GM19438 (cell line): ENCODE measurements around the gene EME1.
"Not testable (repeated sequence)": the region's sequence is repeated elsewhere in the genome, so short reads cannot be mapped to it uniquely, and the experiment has no call there.

Source experiments
- ATAC-seq: cut with Tn5 transposase; IDR thresholded peaks from one replicate; pipeline ENCODE4 v1.9.1; 2021; ENCODE audit warnings: low read depth; ENCODE audit not compliant: unreplicated experiment

Gene EME1, protein sequence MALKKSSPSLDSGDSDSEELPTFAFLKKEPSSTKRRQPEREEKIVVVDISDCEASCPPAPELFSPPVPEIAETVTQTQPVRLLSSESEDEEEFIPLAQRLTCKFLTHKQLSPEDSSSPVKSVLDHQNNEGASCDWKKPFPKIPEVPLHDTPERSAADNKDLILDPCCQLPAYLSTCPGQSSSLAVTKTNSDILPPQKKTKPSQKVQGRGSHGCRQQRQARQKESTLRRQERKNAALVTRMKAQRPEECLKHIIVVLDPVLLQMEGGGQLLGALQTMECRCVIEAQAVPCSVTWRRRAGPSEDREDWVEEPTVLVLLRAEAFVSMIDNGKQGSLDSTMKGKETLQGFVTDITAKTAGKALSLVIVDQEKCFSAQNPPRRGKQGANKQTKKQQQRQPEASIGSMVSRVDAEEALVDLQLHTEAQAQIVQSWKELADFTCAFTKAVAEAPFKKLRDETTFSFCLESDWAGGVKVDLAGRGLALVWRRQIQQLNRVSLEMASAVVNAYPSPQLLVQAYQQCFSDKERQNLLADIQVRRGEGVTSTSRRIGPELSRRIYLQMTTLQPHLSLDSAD

DNA sequence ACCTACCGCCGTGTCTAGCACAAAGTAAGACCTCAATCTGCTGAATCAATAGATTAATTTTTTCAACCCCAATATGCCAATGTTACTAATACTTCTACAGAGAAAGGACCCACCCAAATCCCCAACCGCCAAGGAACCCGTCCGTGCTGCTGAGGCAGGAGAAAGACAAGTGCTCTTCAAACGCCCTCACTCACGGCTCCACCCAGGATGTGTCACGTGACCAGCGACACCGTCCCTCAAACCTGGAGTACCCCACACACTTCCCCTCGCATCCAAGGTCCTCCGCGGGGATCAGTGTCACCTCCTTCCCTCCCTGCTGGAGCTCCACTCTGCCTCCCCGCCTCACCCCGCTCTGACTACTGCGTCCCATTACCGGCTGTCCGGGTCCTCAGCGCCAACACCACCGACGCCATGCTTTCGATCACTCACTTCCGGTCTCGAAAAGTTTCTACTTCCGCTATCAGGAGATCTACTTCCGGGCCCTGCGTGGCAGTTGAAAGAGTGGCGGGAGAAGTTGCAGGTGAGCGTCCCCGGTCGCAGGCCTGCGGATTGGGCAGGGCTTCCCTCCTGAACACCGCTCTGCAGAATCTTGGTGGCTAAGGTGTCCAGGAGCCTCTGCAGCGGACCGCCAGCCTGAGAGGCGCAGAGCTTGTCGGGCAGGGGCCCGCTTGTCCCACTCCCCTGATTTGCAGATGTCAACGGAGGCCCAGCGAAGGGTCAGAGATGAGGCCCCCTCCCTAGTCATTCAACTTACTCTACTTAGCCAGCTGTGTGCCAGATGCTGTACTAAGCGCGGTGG, at the start of gene EME1, which contains the start of gene MRPL27:
TSS of gene EME1 (plus strand) at position 472 of the 799 bp plus-strand sequence. CDS start 1,980 bp downstream, outside the sequence.
TSS of gene MRPL27 (minus strand) at position 427 of the 799 bp plus-strand sequence. CDS start at position 413, 14 bp downstream.
- ATAC-seq = peak; percentile 95

- ATAC-seq = no peak
These were observed 47.1 kb upstream of the EME1 start for GRCh38 chr17:50325906-50326305.

GRCh38 chr17:50326831-50327364, 46.1 kb upstream of the EME1 start:
- ATAC-seq = no peak

- ATAC-seq = no peak
These were observed 44.4 kb upstream of the EME1 start for GRCh38 chr17:50328363-50329325.

- no peak for ATAC-seq
These were observed 43.3 kb upstream of the EME1 start for GRCh38 chr17:50329716-50330115.

DNA sequence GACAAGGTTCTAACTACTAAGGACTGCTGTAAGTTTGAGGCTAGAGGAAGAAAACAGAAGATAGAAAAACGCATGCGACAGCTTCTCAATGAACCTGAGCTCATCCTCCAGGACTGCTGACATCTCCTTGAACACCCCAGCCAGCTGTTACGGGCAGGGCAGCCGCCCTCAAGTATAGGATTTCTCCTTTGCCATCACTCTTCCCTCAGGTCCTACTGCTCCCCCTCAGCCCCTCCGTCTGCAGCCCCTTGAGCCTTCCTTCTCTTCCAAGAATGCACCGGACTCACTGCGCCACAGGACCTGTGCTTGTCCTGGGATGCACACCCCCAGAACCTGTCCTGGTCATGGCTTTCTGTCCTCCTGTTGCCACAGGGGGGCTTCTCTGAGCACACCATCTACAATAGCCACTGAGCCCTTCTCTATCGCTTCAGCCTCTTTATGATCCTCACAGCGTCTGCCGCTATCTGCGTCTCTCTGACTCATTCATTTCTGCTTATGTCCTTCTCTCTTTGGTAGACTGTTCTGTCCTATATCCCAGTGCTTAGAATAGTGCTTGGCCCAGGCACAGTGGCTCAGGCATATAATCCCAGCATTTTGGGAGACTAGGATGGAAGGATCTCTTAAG, 42.8 kb upstream of the EME1 start:
- no peak for ATAC-seq

DNA sequence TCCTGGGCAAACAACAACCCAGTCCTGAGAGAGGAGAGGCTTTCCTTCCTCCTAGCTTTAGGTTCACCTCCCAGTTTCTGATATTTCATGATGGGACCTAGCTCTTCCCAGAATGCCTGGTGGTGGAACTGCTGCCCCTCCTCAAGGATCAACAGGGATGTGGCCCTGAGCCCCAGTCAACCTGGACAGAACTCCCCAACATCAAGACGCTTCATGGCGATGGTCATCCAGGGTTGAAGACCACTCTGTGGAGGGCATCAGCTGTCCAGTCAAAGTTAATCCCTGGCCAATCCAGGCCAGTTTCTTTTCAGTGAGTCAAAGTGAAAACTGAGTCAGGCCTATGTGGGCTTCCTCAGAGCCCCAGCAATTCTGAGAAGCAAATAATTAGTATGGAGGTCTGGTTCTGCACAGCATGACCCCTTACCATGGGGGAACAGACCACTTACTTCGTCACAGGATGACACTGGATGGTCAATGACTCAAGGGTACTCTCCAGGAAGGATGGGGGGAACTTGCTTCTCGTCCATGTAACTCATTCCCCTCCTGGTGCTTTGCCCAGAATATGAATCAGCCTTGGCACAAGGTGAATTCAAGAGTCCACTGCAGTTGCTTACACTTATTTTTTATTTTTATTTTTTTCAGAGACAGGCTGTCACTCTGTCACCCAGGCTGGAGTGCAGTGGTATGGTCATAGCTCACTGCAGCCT, 41.8 kb upstream of the EME1 start:
- ATAC-seq = no peak

DNA sequence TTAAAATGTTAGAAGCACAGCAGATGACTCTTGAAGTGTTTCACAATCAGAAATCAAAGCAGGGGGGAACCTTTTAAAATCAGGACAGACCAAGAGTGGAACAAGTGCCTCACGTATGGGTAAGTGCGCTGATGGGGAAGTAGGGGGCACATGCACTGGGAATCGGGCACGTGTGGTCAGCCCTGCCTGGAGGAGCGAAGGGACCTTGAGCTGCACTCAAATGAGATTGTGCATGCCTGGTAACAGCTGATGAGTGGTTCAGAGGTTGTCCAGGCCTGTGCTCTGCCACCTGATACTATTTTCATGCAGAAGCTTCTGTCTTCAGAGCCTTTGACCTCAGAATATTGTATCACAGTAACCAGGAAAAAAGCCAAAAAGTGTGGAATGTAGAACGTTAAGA, 40.8 kb upstream of the EME1 start:
- ATAC-seq = no peak

GRCh38 chr17:50333291-50334057, 39.6 kb upstream of the EME1 start:
- ATAC-seq = not testable (repeated sequence)

DNA sequence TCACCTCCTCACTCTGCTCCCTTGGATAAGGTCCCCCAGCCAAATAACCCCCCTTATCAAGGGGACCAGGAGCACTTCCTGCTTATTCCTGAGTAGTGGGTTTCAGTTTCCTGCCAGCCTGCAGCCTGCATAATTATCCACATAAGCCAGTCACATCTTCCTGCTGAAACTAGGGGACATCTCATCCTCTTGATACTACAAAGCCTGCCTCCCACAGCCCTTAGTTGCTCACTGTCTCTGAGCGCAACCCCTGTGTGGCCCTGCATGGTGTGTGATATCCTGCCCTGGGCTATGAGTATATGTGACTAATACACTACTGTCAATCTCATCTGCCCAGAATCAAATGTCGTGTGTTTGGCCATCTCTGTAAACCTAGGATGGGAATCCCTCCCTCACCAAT, 35.1 kb upstream of the EME1 start:
- no peak for ATAC-seq

- no peak for ATAC-seq
These were observed 34.4 kb upstream of the EME1 start for GRCh38 chr17:50338645-50339044.

GRCh38 chr17:50339381-50339780, 33.6 kb upstream of the EME1 start:
- no peak for ATAC-seq

GRCh38 chr17:50344731-50345365, 28.2 kb upstream of the EME1 start:
- no peak for ATAC-seq

DNA sequence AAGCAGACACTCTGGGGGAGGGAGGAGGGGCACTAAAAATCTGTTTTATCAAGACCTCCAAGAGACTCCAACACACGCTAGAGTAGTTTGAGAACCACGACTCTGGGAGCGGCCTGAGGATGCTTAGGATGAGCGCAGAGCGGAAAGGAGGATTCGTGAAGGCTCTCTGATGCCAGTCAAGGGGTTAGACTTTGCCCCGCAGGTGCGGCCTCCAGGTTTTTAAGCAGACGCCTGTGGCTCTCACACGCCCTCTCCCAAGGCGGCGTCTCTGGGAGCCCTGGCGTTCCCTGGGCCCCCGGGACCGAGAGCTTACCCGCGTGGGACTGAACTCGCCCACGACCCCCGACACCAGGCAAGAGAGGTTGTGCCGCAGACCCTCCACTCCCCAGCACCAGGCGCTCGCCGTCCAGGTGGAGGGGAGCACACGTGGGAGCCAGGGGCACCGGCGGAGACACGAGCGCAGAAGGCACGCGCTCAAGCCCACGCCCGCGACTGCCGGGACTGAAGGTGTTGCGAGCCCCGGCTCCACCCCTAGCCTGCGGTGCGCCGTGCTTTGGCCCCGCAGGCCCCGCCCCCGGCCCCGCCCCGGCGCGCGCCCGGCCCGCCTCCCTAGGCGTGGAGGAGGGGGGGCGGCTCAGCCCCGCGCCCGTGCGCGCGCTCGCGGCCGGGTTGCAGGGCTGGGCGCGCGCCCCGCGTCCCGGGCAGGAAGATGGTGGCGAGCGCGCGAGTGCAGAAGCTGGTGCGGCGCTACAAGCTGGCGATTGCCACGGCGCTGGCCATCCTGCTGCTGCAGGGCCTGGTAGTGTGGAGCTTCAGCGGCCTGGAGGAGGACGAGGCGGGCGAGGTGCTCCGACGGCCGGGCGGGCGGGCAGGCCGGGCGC, 27.4 kb upstream of the EME1 start, which contains the start of gene XYLT2:
TSS of gene XYLT2 (plus strand) at position 695 of the 881 bp plus-strand sequence. CDS start at position 710, 15 bp downstream.
- peak; percentile 75 for ATAC-seq

DNA sequence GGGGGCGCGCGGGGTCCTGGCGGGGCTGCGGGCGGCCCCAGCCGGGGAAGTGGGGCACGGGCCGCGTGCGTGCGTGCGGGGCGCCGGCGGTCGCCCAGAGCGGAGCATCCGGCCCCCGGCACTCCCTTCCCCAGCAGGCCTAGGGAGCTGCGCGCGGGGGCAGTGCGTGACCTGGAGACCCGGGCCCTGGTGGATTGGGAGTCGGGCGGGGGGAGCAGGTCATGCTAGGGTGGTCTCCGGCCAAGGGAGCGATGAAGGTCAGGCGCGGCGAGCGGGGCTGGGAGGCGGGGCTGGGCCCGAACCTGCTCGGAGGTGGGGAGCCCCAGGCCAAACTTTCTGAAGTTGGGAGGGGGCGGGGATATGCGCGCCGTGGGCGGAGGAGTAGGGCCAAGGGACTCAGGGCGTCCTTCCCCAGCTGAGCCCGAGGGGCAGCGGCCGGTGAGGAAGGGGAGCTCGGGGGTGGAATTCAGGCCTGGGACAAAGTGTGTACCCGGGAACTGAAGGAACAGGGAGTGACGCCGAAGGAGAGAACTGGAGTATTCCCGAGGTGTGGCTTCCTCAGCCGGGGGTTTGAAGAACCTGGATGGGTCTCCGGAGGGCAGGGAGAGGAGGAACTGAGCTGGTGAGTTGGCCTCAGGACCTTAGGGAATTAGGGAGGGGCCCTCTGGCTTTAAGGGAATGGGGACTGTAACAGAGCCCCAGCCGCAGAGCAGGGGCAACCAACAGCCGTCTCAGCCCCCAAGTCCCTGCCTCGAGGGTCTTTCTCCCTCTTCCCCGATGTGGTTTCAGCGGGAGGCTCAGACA, 26.5 kb upstream of the EME1 start:
- ATAC-seq = peak; percentile 52
